ENCODE measurements around the gene POP4.

The POP4 gene

DNA sequence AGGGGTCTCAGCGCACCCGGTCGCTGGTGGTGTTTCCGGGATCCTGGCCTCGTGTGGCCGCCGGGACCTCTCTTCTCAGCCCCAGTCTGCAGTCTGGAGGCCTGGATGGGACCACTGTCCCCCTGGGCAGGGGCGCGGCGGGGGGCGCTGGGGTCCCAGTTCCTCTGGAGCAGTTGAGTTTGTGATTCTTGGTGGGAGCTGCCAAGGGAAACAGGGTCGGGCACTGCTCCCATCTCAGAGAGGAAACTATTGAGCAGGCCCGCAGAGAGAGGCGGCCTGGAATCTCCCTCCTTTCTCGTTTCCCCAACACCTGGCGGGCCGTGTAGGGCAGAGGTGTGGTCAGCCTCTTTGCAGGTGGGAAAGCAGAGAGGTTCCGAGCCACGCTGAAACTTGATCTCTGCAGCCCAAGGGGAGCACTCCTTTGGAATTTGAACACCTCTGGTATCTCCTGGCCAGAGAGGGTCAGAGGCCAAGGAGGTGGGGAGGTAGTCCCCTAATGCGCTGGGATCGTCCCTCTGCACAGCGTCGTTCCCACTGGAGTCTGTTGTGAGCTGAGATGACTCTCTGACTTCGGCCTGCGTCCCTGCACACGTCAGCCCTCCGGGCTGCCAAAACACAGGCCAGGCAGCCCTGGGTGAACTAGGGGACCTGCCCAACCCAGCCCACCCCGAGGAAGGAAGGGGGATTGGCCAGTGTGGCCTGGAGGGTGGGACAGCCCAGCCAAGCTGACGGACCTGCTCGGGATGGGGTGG is 59.9 kb downstream of the POP4 start:
- no peak for DNase-seq
